ENCODE measurements around the gene SRSF5.
"Not testable (repeated sequence)": the region's sequence is repeated elsewhere in the genome, so short reads cannot be mapped to it uniquely, and the experiment has no call there.

SRSF5 gene

DNA sequence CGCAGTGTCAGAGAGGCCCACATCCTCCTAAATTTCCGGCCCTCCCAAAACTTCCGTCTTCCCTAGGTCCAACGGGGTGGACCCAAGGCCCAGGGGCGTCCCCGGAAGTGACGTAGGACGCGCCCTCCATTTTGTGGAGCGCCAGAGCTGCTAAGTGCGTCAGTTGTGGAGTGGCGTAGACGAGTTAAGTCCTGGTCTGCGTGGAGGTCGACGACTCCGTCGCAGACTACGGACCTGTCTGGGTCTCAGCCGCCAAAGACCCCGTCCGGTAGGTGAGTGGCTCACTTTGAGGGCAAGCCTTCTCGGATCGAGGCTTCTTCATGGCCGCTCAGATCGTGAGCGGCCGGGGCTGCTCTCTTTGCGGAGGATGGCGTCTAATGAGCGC, at the start of gene SRSF5:
SRSF5 (plus strand) TSS at position 159 of the 385 bp plus-strand sequence. CDS start 1,015 bp downstream, outside the sequence.
- TF ChIP-seq, protein P1, sequence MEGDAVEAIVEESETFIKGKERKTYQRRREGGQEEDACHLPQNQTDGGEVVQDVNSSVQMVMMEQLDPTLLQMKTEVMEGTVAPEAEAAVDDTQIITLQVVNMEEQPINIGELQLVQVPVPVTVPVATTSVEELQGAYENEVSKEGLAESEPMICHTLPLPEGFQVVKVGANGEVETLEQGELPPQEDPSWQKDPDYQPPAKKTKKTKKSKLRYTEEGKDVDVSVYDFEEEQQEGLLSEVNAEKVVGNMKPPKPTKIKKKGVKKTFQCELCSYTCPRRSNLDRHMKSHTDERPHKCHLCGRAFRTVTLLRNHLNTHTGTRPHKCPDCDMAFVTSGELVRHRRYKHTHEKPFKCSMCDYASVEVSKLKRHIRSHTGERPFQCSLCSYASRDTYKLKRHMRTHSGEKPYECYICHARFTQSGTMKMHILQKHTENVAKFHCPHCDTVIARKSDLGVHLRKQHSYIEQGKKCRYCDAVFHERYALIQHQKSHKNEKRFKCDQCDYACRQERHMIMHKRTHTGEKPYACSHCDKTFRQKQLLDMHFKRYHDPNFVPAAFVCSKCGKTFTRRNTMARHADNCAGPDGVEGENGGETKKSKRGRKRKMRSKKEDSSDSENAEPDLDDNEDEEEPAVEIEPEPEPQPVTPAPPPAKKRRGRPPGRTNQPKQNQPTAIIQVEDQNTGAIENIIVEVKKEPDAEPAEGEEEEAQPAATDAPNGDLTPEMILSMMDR (IDR thresholded peaks at IDR 0.05; ENCODE audit: borderline replicate concordance, control extremely low read depth, extremely low read depth, insufficient read depth, missing control alignments): no peak

DNA sequence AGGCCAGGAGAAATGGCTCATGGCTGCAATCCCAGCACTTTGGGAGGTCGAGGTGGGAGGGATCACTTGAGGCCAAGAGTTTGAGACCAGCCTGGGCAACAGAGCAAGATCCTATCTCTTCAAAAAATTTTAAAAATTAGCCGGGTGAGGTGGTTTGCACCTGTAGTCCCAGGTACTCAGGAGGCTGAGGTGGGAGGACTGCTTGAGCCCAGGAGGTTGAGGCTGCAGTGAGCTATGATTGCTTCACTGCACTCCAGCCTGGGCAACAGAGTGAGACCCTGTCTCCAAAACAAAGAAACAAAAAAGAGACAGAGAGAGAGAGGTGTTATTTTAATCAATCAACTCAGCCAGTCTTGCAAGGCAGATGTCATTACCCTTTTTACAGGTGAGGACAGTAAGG, 48.3 kb upstream of the SRSF5 start:
- not testable (repeated sequence) for DNase-seq (ENCODE audit: low spot score)
- in situ Hi-C loops (cut with MboI; ENCODE audit: low sequenced_read_pairs, unreplicated experiment): loop anchor here (5.0 kb wide), 1 partner anchor 111 kb away; no protein-coding TSS in a partner anchor

More for the DNA sequence above, at the start of gene SRSF5:
- in situ Hi-C loops (cut with MboI; ENCODE audit: low sequenced_read_pairs, unreplicated experiment): no loop called here
- peak; percentile 93 for DNase-seq (ENCODE audit: low spot score)

DNA sequence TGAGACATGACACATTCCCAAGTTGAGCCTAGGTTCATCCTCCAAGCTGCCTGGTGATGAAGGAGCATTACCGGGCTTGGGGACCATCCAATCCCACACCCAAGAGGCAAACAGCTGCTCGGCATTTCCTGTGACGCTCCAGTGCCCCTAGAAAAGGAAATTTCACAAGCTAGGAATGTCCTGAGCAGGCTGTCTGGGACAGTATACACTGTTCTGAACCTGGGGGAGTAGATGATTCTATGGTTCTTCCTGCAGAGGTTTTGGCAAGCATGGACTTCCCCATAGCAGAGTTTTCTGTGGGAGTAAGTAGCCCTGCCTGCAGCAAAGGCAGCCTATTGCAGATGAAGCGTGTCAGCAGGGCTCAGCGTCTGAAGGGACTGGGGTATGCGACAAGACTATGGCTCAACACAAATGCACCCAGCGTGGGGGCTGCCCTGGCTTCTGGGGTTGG, 47.4 kb upstream of the SRSF5 start:
- DNase-seq (ENCODE audit: low spot score): no peak
- in situ Hi-C loops (cut with MboI; ENCODE audit: low sequenced_read_pairs, unreplicated experiment): loop anchor here (5.0 kb wide), 1 partner anchor 112 kb away; no protein-coding TSS in a partner anchor

DNA sequence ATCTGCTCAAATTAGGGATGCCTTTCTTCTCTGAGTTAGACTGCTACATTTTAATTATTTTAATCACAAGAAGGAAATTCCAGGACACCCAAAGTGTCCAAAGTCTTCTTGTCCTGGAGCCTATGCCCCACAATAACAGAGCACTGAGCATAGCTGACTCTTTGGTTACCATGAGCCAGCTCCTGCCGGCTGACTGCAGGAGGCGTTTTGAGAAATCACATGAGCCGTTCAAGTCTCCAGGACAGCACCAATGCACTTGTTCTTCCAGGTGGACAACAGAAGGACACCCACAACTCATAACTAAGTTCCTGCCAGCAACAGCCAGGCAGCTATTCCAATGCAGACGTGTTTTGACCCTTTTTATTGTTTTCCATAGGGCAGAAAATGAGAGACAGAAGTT, 46.0 kb upstream of the SRSF5 start:
- TF ChIP-seq, protein P1 (IDR thresholded peaks at IDR 0.05; ENCODE audit: borderline replicate concordance, control extremely low read depth, extremely low read depth, insufficient read depth, missing control alignments): no peak
- in situ Hi-C loops (cut with MboI; ENCODE audit: low sequenced_read_pairs, unreplicated experiment): no loop called here
- no peak for DNase-seq (ENCODE audit: low spot score)

More for the DNA sequence above, 47.4 kb upstream of the SRSF5 start:
- TF ChIP-seq, protein P1 (IDR thresholded peaks at IDR 0.05; ENCODE audit: borderline replicate concordance, control extremely low read depth, extremely low read depth, insufficient read depth, missing control alignments): no peak

DNA sequence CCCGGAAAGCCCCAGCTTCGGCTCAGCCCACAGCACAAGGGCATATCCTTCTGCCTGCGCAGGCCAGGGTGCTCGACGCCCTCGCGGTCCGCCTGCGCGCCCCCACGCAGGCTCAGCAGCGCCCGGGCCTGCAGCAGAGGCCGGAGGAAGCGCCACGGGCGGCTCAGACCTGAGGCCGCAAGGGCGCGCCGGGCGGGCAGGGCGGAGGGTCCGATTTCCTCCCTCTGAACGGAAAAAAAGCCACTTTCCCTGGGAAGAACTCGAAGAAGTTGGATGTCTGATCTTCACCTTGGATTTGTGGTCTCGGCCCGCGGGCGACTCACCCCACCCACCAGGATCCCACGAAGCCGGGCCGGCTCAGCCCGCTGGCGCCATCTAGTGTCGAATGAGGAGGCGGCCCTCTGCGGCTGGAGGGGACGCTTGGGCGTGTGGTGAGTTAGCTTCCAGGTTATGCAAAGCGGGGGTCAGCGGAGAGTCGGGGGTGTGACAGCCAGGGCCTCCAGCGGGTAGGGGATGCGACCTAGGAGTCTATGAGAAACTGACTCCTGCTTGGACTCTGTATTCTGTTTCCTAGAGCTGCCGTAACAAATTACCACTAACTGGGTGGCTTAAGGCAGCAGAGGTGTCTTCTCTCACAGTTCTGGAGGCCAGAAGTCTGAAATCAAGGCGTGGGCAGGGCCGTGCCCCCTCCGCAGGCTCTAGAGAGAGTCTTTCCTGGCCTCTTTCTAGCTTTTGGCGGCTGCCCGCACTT, 40.0 kb upstream of the SRSF5 start:
- peak; percentile 89 for DNase-seq (ENCODE audit: low spot score)
- in situ Hi-C loops (cut with MboI; ENCODE audit: low sequenced_read_pairs, unreplicated experiment): loop anchor here (5.0 kb wide), 1 partner anchor 140 kb away; no protein-coding TSS in a partner anchor
- TF ChIP-seq, protein P1 (IDR thresholded peaks at IDR 0.05; ENCODE audit: borderline replicate concordance, control extremely low read depth, extremely low read depth, insufficient read depth, missing control alignments): peak; percentile 95

DNA sequence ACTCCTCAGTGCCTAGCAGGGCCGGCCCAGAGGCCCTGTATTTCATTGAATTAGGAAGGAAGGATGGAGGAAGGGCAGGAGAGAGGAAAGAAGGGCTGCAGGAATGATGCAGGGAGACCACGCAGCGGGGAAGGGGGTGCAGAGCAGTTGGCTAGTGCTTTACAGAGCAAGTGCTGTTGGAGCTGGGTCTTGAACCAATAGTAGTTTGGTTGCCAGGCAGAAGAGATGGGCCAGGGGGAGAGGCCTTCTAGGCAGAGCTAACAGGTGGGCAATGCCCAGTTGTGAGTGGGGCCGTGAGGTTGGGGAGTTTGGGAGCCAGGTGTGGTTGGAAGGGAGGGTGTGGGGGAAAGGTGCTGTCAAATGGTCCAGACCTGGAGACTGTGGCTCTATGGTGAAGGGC, 39.1 kb upstream of the SRSF5 start:
- in situ Hi-C loops (cut with MboI; ENCODE audit: low sequenced_read_pairs, unreplicated experiment): loop anchor here (5.0 kb wide), 1 partner anchor 141 kb away; no protein-coding TSS in a partner anchor
- DNase-seq (ENCODE audit: low spot score): no peak
- TF ChIP-seq, protein P1 (IDR thresholded peaks at IDR 0.05; ENCODE audit: borderline replicate concordance, control extremely low read depth, extremely low read depth, insufficient read depth, missing control alignments): no peak

DNA sequence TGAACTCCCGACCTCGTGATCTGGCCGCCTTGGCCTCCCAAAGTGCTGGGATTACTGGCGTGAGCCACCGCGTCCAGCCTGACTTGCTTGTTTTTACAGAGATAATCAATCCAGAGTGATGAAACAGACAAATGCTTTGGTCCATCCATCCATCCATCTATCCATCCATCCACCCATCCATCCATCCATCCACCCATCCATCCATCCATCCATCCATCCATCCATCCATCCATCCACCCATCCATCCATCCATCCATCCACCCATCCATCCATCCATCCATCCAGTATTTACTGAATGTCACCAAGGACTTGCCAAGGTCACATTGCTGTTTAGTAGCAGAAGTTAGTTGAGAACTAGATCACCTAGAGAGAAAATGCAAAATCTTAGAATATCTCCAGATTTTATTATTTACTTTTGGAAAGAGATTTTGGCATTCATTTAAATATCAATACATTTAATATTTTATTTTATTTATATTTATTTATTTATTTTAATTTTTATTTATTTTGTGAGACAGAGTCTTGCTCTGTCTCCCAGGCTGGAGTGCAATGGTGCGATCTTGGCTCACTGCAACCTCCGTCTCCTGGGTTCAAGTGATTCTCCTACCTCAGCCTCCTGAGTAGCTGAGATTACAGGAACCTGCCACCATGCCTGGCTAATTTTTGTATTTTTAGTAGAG, 34.9 kb upstream of the SRSF5 start:
- in situ Hi-C loops (cut with MboI; ENCODE audit: low sequenced_read_pairs, unreplicated experiment); DNase-seq (ENCODE audit: low spot score): not testable (repeated sequence)

DNA sequence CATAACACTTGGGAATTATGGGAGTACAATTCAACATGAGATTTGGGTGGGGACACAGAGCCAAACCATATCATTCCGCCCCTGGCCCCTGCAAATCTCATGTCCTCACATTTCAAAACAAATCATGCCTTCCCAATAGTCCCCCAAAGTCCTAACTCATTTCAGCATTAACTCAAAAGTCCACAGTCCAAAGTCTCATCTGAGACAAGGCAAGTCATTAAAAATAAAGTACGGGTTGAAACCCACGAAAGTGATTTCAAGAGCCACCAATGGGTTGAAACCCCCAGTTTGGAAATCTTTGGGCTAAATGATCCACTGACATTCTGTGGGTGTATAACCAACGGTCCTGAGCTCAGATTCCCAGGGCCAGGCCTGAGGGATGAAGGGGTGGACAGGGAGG, 30.5 kb upstream of the SRSF5 start:
- in situ Hi-C loops (cut with MboI; ENCODE audit: low sequenced_read_pairs, unreplicated experiment); DNase-seq (ENCODE audit: low spot score): not testable (repeated sequence)

Data from GM13976 (cell line).